Trophoblast cell (in vitro differentiated cells and primary cell): ENCODE data around the gene ENTPD6.
A peak's percentile ranks its signal among the peaks of the same experiment; 100 is the strongest.

ENCODE experiments used
- DNase-seq, 2 donors: peaks; one replicate each; pipeline ENCODE4 v3.0.0-alpha.2; 2016
- H2AFZ ChIP-seq: 2 replicates; pipeline ENCODE4 v1.6.1; 2013; ENCODE audit warnings: low read length, moderate library complexity, mild to moderate bottlenecking; ENCODE audit not compliant: insufficient read depth, poor library complexity
- H2AK5ac ChIP-seq: 2 replicates; pipeline ENCODE4 v1.6.1; 2013; ENCODE audit warnings: mild to moderate bottlenecking, low read length
- H2BK120ac ChIP-seq: 2 replicates; pipeline ENCODE4 v1.6.1; 2013; ENCODE audit warnings: low read length, mild to moderate bottlenecking, moderate library complexity; ENCODE audit not compliant: insufficient read depth, poor library complexity
- H2BK12ac ChIP-seq: 2 replicates; pipeline ENCODE4 v1.6.1; 2013; ENCODE audit warnings: mild to moderate bottlenecking, low read length, moderate library complexity
- H2BK5ac ChIP-seq: 2 replicates; pipeline ENCODE4 v1.6.1; 2013; ENCODE audit warnings: low read length, low read depth, moderate library complexity, mild to moderate bottlenecking; ENCODE audit not compliant: poor library complexity
- H3K14ac ChIP-seq: 2 replicates; pipeline ENCODE4 v1.6.1; 2013; ENCODE audit warnings: mild to moderate bottlenecking, low read length
- H3K18ac ChIP-seq: 2 replicates; pipeline ENCODE4 v1.6.1; 2013; ENCODE audit warnings: mild to moderate bottlenecking, low read length
- H3K23ac ChIP-seq: 2 replicates; pipeline ENCODE4 v1.6.1; 2013; ENCODE audit warnings: low read length
- H3K27ac ChIP-seq: 2 replicates; pipeline ENCODE4 v1.5.1; 2013; ENCODE audit warnings: low read depth, mild to moderate bottlenecking, inconsistent platforms, low read length, moderate library complexity
- H3K27me3 ChIP-seq: 2 replicates; pipeline ENCODE4 v1.6.1; 2013; ENCODE audit warnings: inconsistent platforms, mild to moderate bottlenecking, low read length, moderate library complexity; ENCODE audit not compliant: insufficient read depth
- H3K36me3 ChIP-seq, 2 experiments: 1 replicate in 1 of 2; 2 replicates in 1 of 2; pipeline ENCODE4 v1.6.1; 2013; ENCODE audit warnings: low read length in 2 of 2, mild to moderate bottlenecking in 2 of 2, moderate library complexity in 1 of 2; ENCODE audit not compliant: insufficient read depth in 2 of 2, control insufficient read depth in 1 of 2
- H3K4ac ChIP-seq: 2 replicates; pipeline ENCODE4 v1.6.1; 2013; ENCODE audit warnings: low read depth, mild to moderate bottlenecking, low read length, moderate library complexity
- H3K4me1 ChIP-seq, 2 experiments: 1 replicate in 1 of 2; 2 replicates in 1 of 2; pipeline ENCODE4 v1.6.1; 2013; ENCODE audit warnings: low read length in 2 of 2, mild to moderate bottlenecking in 2 of 2, moderate library complexity in 1 of 2; ENCODE audit not compliant: insufficient read depth in 2 of 2, control insufficient read depth in 1 of 2
- H3K4me2 ChIP-seq: 2 replicates; pipeline ENCODE4 v1.6.1; 2013; ENCODE audit warnings: inconsistent platforms, mild to moderate bottlenecking, low read length, moderate library complexity
- H3K4me3 ChIP-seq: 2 replicates; pipeline ENCODE4 v1.5.1; 2013; ENCODE audit warnings: mild to moderate bottlenecking, low read depth, low read length, inconsistent platforms
- H3K79me1 ChIP-seq: one replicate; pipeline ENCODE4 v1.6.1; 2013; ENCODE audit warnings: low read length
- H3K79me2 ChIP-seq: 2 replicates; pipeline ENCODE4 v1.6.1; 2013; ENCODE audit warnings: low read length, mild to moderate bottlenecking; ENCODE audit not compliant: control insufficient read depth, insufficient read depth, poor library complexity
- H3K9ac ChIP-seq: 2 replicates; pipeline ENCODE4 v1.6.1; 2013; ENCODE audit warnings: mild to moderate bottlenecking, low read length
- H3K9me3 ChIP-seq: 2 replicates; pipeline ENCODE4 v1.6.1; 2013; ENCODE audit warnings: low read depth, mild to moderate bottlenecking, control low read depth, inconsistent platforms, low read length; ENCODE audit not compliant: insufficient read depth
- H4K12ac ChIP-seq: 2 replicates; pipeline ENCODE4 v1.6.1; 2013; ENCODE audit warnings: low read depth, mild to moderate bottlenecking, low read length, moderate library complexity
- H4K8ac ChIP-seq: 2 replicates; pipeline ENCODE4 v1.6.1; 2013; ENCODE audit warnings: low read depth, mild to moderate bottlenecking, low read length, moderate library complexity
- H4K91ac ChIP-seq: one replicate; pipeline ENCODE4 v1.6.1; 2013; ENCODE audit warnings: low read depth, mild to moderate bottlenecking, low read length, moderate library complexity
- WGBS: extraction: QIAGEN DNeasy Blood & Tissue Kit; methylation state at CpG from one replicate; pipeline ENCODE4 v1.1.7; 2013; ENCODE audit warnings: missing lambda C conversion rate; ENCODE audit not compliant: insufficient read length, insufficient coverage; ENCODE audit errors: extremely low coverage; 5-methylcytosine and 5-hydroxymethylcytosine counted together

The ENTPD6 gene

DNA sequence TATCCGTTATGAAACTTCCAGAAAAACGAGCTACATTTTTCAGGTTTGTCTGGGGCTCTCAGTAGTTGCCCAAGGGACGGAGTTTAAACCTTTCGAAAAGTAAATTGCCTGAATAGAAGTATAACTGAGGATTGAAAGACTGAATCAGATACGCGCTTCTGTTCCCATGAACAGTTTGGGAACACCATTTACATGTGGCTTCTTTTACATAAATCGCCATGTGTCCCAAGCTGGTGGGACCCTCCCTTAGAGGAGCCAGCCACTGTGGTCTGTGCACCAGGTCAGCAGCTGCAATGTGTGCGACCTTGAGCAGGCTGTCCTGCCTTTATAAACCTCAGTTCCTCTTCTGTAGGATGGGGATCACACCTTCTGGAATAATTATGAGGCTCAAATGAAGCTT, 11.0 kb downstream of the ENTPD6 start:
- no peak overlapping the region for H2AFZ ChIP-seq
- no peak overlapping the region for H3K9ac ChIP-seq
- no peak overlapping the region for H2AK5ac ChIP-seq
- no peaks in the 10 kb centered on the region for H3K27me3 ChIP-seq
- H2BK5ac ChIP-seq = no peak overlapping the region
- no peak overlapping the region for H3K4me3 ChIP-seq
- H3K4me2 ChIP-seq = no peak overlapping the region
- no CpG with 5 or more reads among the region's 8 CpGs for WGBS
- H2BK120ac ChIP-seq = no peak overlapping the region
- no peak overlapping the region for H3K18ac ChIP-seq
- H3K27ac ChIP-seq = no peak overlapping the region
- H3K4ac ChIP-seq = no peak overlapping the region
- H3K14ac ChIP-seq = no peak overlapping the region
- no peak for DNase-seq
- no peak overlapping the region for H4K91ac ChIP-seq
- no peaks in the 10 kb centered on the region for H3K79me1 ChIP-seq
- H4K8ac ChIP-seq = no peak overlapping the region
- H3K9me3 ChIP-seq = no peaks in the 10 kb centered on the region
- H3K23ac ChIP-seq = no peak overlapping the region
- no peak overlapping the region for H2BK12ac ChIP-seq
- H3K79me2 ChIP-seq = no peaks in the 10 kb centered on the region
- peaks cover 3 to 6% of the 10 kb centered on the region in 2 experiments for H3K36me3 ChIP-seq
- no peak overlapping the region for H4K12ac ChIP-seq
- no peaks in the 10 kb centered on the region for H3K4me1 ChIP-seq

DNA sequence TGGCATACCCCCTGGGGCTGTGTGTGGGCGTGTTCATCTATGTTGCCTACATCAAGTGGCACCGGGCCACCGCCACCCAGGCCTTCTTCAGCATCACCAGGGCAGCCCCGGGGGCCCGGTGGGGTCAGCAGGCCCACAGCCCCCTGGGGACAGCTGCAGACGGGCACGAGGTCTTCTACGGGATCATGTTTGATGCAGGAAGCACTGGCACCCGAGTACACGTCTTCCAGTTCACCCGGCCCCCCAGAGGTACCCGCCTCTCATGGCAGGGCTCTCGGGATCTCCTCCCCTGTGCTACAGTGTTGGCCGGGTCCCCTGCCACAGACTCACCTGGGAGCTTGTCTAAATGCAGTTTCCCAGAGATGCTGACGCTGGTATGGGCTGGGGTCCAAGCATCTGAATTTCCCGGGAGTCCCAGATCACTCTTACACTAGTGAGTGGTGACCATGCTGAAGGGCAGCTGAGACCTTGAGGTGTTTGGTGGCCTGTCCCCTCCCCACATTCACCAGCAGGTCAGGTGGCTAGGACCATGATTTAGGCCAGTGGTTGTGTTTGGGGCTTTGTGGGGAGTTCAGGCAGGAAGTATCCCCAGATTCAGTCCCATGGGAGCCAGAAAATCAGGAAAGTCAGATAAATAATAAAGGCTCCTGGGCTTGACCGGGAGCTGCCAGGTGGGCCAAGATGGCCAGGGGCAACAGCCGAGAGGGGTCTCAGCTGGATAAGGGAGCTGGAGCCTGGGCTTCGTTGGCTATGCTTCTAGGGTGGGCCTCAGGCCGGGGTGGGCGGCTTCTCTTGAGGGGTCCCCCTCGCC, 11.8 kb downstream of the ENTPD6 start:
- Histone ChIP-seq H3K27me3 (no peaks in the 10 kb centered on the region), H2BK5ac (no peak overlapping the region), H3K18ac (no peak overlapping the region), H3K9me3 (no peaks in the 10 kb centered on the region), H3K4ac (no peak overlapping the region), H4K8ac (no peak overlapping the region), H2AK5ac (no peak overlapping the region), H3K4me2 (no peak overlapping the region), H3K14ac (no peak overlapping the region), H3K4me1 (no peaks in the 10 kb centered on the region), H3K9ac (no peak overlapping the region), H2AFZ (no peak overlapping the region), H3K36me3 (peaks cover 8 to 12% of the 10 kb centered on the region in 2 experiments), H2BK12ac (no peak overlapping the region), H4K12ac (no peak overlapping the region), H4K91ac (no peak overlapping the region), H2BK120ac (no peak overlapping the region), H3K4me3 (no peak overlapping the region), H3K79me2 (no peaks in the 10 kb centered on the region), H3K23ac (no peak overlapping the region), H3K79me1 (no peaks in the 10 kb centered on the region), H3K27ac (no peak overlapping the region)
- no CpG with 5 or more reads among the region's 22 CpGs for WGBS
- no peak for DNase-seq

DNA sequence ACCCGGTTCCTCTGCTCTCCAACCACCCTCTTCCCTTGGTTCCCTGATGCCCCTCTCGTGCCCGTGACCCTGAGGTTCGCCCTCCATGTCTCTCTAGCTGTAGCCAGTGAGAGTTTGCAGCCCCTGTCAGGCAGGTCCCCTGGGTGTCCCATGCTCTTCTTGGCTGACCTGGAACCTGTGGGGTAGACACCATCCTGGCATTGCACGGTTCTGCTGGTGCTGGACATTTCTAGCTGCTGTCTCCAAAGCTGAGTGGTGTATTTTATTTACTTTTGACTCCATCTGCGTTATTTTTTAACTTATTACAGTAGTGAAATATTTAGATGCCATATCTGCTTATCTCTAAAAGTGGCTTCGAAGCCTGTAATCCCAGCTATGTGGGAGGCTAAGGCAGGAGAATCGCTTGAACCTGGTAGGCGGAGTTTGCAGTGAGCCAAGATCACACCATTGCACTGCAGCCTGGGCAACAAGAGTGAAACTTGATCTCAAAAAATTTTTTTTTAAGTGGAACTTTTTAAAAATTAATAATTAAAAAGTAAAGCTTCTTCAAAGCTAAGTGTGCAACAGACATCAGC, 12.5 kb downstream of the ENTPD6 start:
- H3K23ac ChIP-seq = no peak overlapping the region
- H3K18ac ChIP-seq = no peak overlapping the region
- no peaks in the 10 kb centered on the region for H3K79me2 ChIP-seq
- H4K8ac ChIP-seq = no peak overlapping the region
- no peak overlapping the region for H2AFZ ChIP-seq
- H3K4me1 ChIP-seq = no peaks in the 10 kb centered on the region
- H3K4me3 ChIP-seq = no peak overlapping the region
- H4K91ac ChIP-seq = no peak overlapping the region
- no peaks in the 10 kb centered on the region for H3K27me3 ChIP-seq
- H3K4ac ChIP-seq = no peak overlapping the region
- WGBS = no CpG with 5 or more reads among the region's 9 CpGs
- H3K9ac ChIP-seq = no peak overlapping the region
- no peak overlapping the region for H4K12ac ChIP-seq
- no peak overlapping the region for H3K27ac ChIP-seq
- peaks cover 11 to 14% of the 10 kb centered on the region in 2 experiments for H3K36me3 ChIP-seq
- DNase-seq = peak in 1 of 2 donors; percentile 16
- no peak overlapping the region for H2BK5ac ChIP-seq
- H2BK120ac ChIP-seq = no peak overlapping the region
- no peaks in the 10 kb centered on the region for H3K9me3 ChIP-seq
- no peaks in the 10 kb centered on the region for H3K79me1 ChIP-seq
- no peak overlapping the region for H2BK12ac ChIP-seq
- no peak overlapping the region for H3K4me2 ChIP-seq
- H2AK5ac ChIP-seq = no peak overlapping the region
- no peak overlapping the region for H3K14ac ChIP-seq

DNA sequence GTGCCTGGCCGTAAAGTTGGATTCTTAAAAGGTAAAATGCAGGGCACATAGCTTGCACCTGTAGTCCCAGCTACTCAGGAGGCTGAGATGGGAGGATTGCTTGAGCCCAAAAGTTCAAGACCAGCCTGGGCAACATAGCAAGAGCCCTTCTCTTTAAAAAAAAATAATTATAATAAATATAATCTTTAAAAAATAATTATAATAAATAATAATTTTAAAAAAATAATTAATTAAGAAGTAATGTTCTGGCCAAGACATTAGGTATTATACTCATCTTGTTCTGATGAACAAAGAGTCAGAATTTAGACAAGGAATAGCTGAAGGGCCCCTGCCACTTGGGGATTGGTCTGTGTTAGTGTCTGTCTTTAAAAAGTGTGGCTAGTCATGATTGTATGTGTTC, 13.9 kb downstream of the ENTPD6 start:
- Histone ChIP-seq H3K4me3 (no peak overlapping the region), H3K9ac (no peak overlapping the region), H3K4me2 (no peak overlapping the region), H2BK5ac (no peak overlapping the region), H3K27me3 (no peaks in the 10 kb centered on the region), H2AFZ (no peak overlapping the region), H2BK120ac (no peak overlapping the region), H4K8ac (no peak overlapping the region), H2BK12ac (no peak overlapping the region), H3K79me2 (no peaks in the 10 kb centered on the region), H3K4ac (no peak overlapping the region), H4K12ac (no peak overlapping the region), H4K91ac (no peak overlapping the region), H3K18ac (no peak overlapping the region), H3K79me1 (no peaks in the 10 kb centered on the region), H3K9me3 (no peaks in the 10 kb centered on the region), H3K27ac (no peak overlapping the region), H3K14ac (no peak overlapping the region), H3K4me1 (no peaks in the 10 kb centered on the region), H3K23ac (no peak overlapping the region), H3K36me3 (peaks cover 18 to 21% of the 10 kb centered on the region in 2 experiments), H2AK5ac (no peak overlapping the region)
- WGBS = no CpG with 5 or more reads among the region's 1 CpG
- DNase-seq = no peak
